Measurements from ENCODE around the gene CREB3L2. TPM values are rescaled to one million over a fixed set of nuclear protein-coding genes. Genes with fewer than 3 reads are reported as not detected.

The CREB3L2 gene
- polyA plus RNA-seq, 1 of the 3 experiments (the other 2 are of a cell fraction): 22.9 TPM

DNA sequence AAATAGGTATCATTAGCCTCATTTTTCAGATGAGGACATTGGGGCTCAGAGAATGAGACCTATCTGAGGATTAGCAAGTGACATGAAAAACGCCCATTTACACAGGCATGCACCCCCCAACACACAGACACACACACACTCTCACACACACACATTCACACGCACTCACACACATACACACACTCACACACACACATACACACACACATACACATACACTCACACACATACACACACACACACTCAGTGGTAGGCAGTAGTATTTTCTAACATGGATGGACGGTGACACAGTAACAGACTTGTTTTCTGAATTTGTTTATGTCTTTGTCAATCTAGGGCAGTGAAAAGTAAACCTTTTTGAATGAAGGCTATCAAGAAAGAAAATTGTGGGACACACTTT lies 176.4 kb downstream of the CREB3L2 start:
- no peak overlapping the region for H3K9ac ChIP-seq
- DNase-seq: no peak
- peaks cover 4% of the 10 kb centered on the region; the same call in 1 of the 2 replicates for H3K79me2 ChIP-seq (ENCODE audit: insufficient read depth)
- peaks cover 7 to 18% of the 10 kb centered on the region in 2 experiments for H3K4me1 ChIP-seq (ENCODE audit: control insufficient read depth in 1 of 2, insufficient read depth in 2 of 2, low read depth in 1 of 2, low read length in 1 of 2)
- H3K9me2 ChIP-seq: no peaks in the 10 kb centered on the region
- no peak overlapping the region for H2AFZ ChIP-seq (ENCODE audit: low read depth)
- no peak overlapping the region for H3K4me3 ChIP-seq (ENCODE audit: low read depth in 2 of 2, low read length in 1 of 2)
- H3F3A ChIP-seq (replicated peaks; ENCODE audit: insufficient read depth): peaks cover 4% of the 10 kb centered on the region
- no peaks in the 10 kb centered on the region for H3K36me3 ChIP-seq (replicated peaks in 1 of 2; ENCODE audit: control insufficient read depth in 1 of 2, insufficient read depth in 2 of 2, low read length in 1 of 2)
- H4K20me1 ChIP-seq (ENCODE audit: insufficient read depth): no peaks in the 10 kb centered on the region
- 82% methylated on average over 3 of the region's 3 CpGs for WGBS (ENCODE audit: low lambda C conversion rate)
- TF ChIP-seq SIN3A (IDR thresholded peaks at IDR 0.05; ENCODE audit: borderline replicate concordance, low read depth, low read length) (no peak), RAD21 (IDR thresholded peaks at IDR 0.05; ENCODE audit: low read length) (no peak), SMC3 (IDR thresholded peaks at IDR 0.05; ENCODE audit: low read depth, low read length) (no peak), NFIC (IDR thresholded peaks at IDR 0.05; ENCODE audit: borderline replicate concordance) (no peak), FOXJ3 (CRISPR knock-in tag; IDR thresholded peaks at IDR 0.05) (no peak), NRF1 (IDR thresholded peaks at IDR 0.05; ENCODE audit: low read depth, low read length) (no peak), EZH2phosphoT487 (IDR thresholded peaks at IDR 0.05; ENCODE audit: borderline replicate concordance, low read depth) (no peak), MEF2A (IDR thresholded peaks at IDR 0.05; ENCODE audit: borderline replicate concordance, low read depth) (no peak), FOSL2 (IDR thresholded peaks at IDR 0.05; ENCODE audit: borderline replicate concordance, low read depth) (no peak), RFX5 (IDR thresholded peaks at IDR 0.05; ENCODE audit: low read length) (no peak), TAF1 (IDR thresholded peaks at IDR 0.05; ENCODE audit: borderline replicate concordance, low read depth, low read length) (no peak), EP300 (IDR thresholded peaks at IDR 0.05; ENCODE audit: borderline replicate concordance in 1 of 2, low read depth in 1 of 2, low read length in 1 of 2) (no peak)
- TF ChIP-seq, protein P1, sequence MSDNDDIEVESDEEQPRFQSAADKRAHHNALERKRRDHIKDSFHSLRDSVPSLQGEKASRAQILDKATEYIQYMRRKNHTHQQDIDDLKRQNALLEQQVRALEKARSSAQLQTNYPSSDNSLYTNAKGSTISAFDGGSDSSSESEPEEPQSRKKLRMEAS (IDR thresholded peaks at IDR 0.05; ENCODE audit: low read depth): no peak
- TF ChIP-seq, protein P2, sequence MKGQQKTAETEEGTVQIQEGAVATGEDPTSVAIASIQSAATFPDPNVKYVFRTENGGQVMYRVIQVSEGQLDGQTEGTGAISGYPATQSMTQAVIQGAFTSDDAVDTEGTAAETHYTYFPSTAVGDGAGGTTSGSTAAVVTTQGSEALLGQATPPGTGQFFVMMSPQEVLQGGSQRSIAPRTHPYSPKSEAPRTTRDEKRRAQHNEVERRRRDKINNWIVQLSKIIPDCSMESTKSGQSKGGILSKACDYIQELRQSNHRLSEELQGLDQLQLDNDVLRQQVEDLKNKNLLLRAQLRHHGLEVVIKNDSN (IDR thresholded peaks at IDR 0.05; ENCODE audit: borderline replicate concordance, low read depth): no peak
- TF ChIP-seq, protein P3, sequence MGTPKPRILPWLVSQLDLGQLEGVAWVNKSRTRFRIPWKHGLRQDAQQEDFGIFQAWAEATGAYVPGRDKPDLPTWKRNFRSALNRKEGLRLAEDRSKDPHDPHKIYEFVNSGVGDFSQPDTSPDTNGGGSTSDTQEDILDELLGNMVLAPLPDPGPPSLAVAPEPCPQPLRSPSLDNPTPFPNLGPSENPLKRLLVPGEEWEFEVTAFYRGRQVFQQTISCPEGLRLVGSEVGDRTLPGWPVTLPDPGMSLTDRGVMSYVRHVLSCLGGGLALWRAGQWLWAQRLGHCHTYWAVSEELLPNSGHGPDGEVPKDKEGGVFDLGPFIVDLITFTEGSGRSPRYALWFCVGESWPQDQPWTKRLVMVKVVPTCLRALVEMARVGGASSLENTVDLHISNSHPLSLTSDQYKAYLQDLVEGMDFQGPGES (IDR thresholded peaks at IDR 0.05; ENCODE audit: low read depth, low read length): no peak
- ChIA-PET CTCF (no interaction called here), POLR2A (no interaction called here)
- no peak overlapping the region for H3K27ac ChIP-seq (ENCODE audit: low read depth in 2 of 2, low read length in 1 of 2)
- no peaks in the 10 kb centered on the region for H3K9me3 ChIP-seq
- no peaks in the 10 kb centered on the region for H3K27me3 ChIP-seq (ENCODE audit: insufficient read depth)
- no peak overlapping the region for H3K4me2 ChIP-seq

Other genes starting within 250 kb of the CREB3L2 start
- gene DGKI, start 155.1 kb downstream of the CREB3L2 start, polyA plus RNA-seq (2012; rRNA removed): 1.3 and 1.4 TPM in 2 replicates
- gene AKR1D1, start 74.4 kb upstream of the CREB3L2 start, polyA plus RNA-seq (2012; rRNA removed): not detected in 2 replicates

Measured in SK-N-SH (cell line).